Renal pelvis (tissue), 4 donors: Measurements from ENCODE around the gene CHIT1. TPM values are rescaled to one million over a fixed set of nuclear protein-coding genes. Genes with fewer than 3 reads are reported as not detected.
A peak's percentile ranks its signal among the peaks of the same experiment; 100 is the strongest.
"Not testable (repeated sequence)": the region's sequence is repeated elsewhere in the genome, so short reads cannot be mapped to it uniquely, and the experiment has no call there.

Source experiments
- DNase-seq: peaks from one replicate; pipeline ENCODE4 v3.0.0-alpha.2; 2013
- polyA plus RNA-seq, 3 donors: library from polyadenylated mRNA; unstranded; fragments of 120-200 nt; gene quantifications; one replicate each; pipeline ENCODE4 v1.2.1, GENCODE V29; 2013; ENCODE audit not compliant: insufficient read length in 3 of 3

Gene CHIT1
- polyA plus RNA-seq, 3 donors, result 0.12 to 0.23 (median 0.17) TPM

GRCh38 chr1:203267347-203267846, 37.9 kb upstream of the CHIT1 start:
- peak; percentile 93 for DNase-seq

GRCh38 chr1:203266140-203266539, 36.7 kb upstream of the CHIT1 start:
- DNase-seq, result not testable (repeated sequence)

- DNase-seq, result no peak
Observed at GRCh38 chr1:203265541-203265940, 36.1 kb upstream of the CHIT1 start.

GRCh38 chr1:203264052-203264501, 34.6 kb upstream of the CHIT1 start:
- DNase-seq, result no peak

GRCh38 chr1:203263496-203263895, 34.0 kb upstream of the CHIT1 start:
- no peak for DNase-seq

- not testable (repeated sequence) for DNase-seq
Observed at GRCh38 chr1:203256636-203257035, 27.2 kb upstream of the CHIT1 start.

- not testable (repeated sequence) for DNase-seq
Observed at GRCh38 chr1:203254782-203255181, 25.3 kb upstream of the CHIT1 start.

GRCh38 chr1:203252678-203253077, 23.2 kb upstream of the CHIT1 start:
- no peak for DNase-seq

- DNase-seq, result no peak
Observed at GRCh38 chr1:203251466-203251865, 22.0 kb upstream of the CHIT1 start.

GRCh38 chr1:203250911-203251310, 21.4 kb upstream of the CHIT1 start:
- no peak for DNase-seq

GRCh38 chr1:203244776-203245175, 15.3 kb upstream of the CHIT1 start:
- no peak for DNase-seq

- not testable (repeated sequence) for DNase-seq
Observed at GRCh38 chr1:203241708-203242107, 12.2 kb upstream of the CHIT1 start.

GRCh38 chr1:203239526-203240305, 10.2 kb upstream of the CHIT1 start:
- DNase-seq, result no peak

- DNase-seq, result no peak
Observed at GRCh38 chr1:203239081-203239480, 9.6 kb upstream of the CHIT1 start.

- DNase-seq, result no peak
Observed at GRCh38 chr1:203238535-203238934, 9.1 kb upstream of the CHIT1 start.

GRCh38 chr1:203234901-203235300, 5.4 kb upstream of the CHIT1 start:
- DNase-seq, result not testable (repeated sequence)

- DNase-seq, result no peak
Observed at GRCh38 chr1:203228670-203229069, 803 bp downstream of the CHIT1 start.

GRCh38 chr1:203227371-203228083, 1.9 kb downstream of the CHIT1 start:
- DNase-seq, result no peak

- no peak for DNase-seq
Observed at GRCh38 chr1:203225071-203225470, 4.4 kb downstream of the CHIT1 start.

GRCh38 chr1:203223012-203223775, 6.3 kb downstream of the CHIT1 start:
- DNase-seq, result no peak

- DNase-seq, result no peak
Observed at GRCh38 chr1:203219934-203220333, 9.5 kb downstream of the CHIT1 start.

GRCh38 chr1:203219171-203219570, 10.3 kb downstream of the CHIT1 start:
- no peak for DNase-seq
